PFSK-1 (cell line): ENCODE results near the gene CCIN.

Experiments
- FOXP2 ChIP-seq: optimal IDR thresholded peaks from 2 replicates; pipeline ENCODE3; 2011; ENCODE audit warnings: borderline replicate concordance, control low read depth, inconsistent platforms; ENCODE audit not compliant: insufficient read depth; ENCODE audit errors: extremely low read length, extremely low read depth
- POLR2AphosphoS5 ChIP-seq: IDR thresholded peaks from 2 replicates; pipeline ENCODE4 v1.6.1; 2012; ENCODE audit warnings: low read depth, mild to moderate bottlenecking, control low read depth, low read length, moderate library complexity
- SIN3A ChIP-seq: IDR thresholded peaks from 2 replicates; pipeline ENCODE4 v1.6.1; 2012; ENCODE audit warnings: mild to moderate bottlenecking, low read length, moderate library complexity, borderline replicate concordance; ENCODE audit not compliant: insufficient read depth
- TAF1 ChIP-seq: IDR thresholded peaks from 2 replicates; pipeline ENCODE4 v1.6.1; 2012; ENCODE audit warnings: low read length, control low read depth, borderline replicate concordance; ENCODE audit not compliant: insufficient read depth
- TF ChIP-seq, protein P1 (sequence below), 2 experiments: IDR thresholded peaks; 2 replicates each; pipeline versions ENCODE4 v1.6.1 to v1.8.0; 2011 to 2012; ENCODE audit warnings: low read depth in 2 of 2, low read length in 2 of 2, control low read depth in 1 of 2, inconsistent platforms in 1 of 2, mild to moderate bottlenecking in 1 of 2, moderate library complexity in 1 of 2; ENCODE audit not compliant: insufficient read depth in 1 of 2

DNA sequence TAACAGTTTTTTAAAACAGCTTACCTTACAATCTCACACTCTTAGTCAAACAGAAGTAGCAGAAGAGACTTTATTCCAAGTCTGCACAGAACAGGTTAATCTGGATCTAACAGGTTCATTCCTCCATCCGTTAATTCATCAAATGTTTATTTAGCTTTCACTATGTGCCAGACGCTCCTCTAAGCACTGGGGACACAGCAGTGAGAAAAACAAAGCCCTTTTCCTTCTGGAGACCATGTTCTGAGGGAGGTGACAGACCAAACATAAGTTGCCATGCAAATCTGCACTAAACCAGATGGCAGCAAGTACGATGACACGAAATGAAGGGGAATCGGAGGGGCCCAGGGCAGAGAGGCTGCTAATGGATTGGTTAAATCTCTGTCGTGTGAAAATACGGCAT, 49.7 kb upstream of the CCIN start:
- TF ChIP-seq, protein P1, sequence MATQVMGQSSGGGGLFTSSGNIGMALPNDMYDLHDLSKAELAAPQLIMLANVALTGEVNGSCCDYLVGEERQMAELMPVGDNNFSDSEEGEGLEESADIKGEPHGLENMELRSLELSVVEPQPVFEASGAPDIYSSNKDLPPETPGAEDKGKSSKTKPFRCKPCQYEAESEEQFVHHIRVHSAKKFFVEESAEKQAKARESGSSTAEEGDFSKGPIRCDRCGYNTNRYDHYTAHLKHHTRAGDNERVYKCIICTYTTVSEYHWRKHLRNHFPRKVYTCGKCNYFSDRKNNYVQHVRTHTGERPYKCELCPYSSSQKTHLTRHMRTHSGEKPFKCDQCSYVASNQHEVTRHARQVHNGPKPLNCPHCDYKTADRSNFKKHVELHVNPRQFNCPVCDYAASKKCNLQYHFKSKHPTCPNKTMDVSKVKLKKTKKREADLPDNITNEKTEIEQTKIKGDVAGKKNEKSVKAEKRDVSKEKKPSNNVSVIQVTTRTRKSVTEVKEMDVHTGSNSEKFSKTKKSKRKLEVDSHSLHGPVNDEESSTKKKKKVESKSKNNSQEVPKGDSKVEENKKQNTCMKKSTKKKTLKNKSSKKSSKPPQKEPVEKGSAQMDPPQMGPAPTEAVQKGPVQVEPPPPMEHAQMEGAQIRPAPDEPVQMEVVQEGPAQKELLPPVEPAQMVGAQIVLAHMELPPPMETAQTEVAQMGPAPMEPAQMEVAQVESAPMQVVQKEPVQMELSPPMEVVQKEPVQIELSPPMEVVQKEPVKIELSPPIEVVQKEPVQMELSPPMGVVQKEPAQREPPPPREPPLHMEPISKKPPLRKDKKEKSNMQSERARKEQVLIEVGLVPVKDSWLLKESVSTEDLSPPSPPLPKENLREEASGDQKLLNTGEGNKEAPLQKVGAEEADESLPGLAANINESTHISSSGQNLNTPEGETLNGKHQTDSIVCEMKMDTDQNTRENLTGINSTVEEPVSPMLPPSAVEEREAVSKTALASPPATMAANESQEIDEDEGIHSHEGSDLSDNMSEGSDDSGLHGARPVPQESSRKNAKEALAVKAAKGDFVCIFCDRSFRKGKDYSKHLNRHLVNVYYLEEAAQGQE (IDR thresholded peaks at IDR 0.05; ENCODE audit: insufficient read depth in 1 of 2, low read depth in 2 of 2, low read length in 2 of 2), result no peak
- TF ChIP-seq TAF1 (no peak), POLR2AphosphoS5 (no peak), SIN3A (no peak), FOXP2 (no peak)
